ENCODE measurements around the gene CDR2.

GRCh38 chr16:22383827-22384226, 9.4 kb upstream of the CDR2 start:
- no peak for TF ChIP-seq POLR2A (IDR thresholded peaks at IDR 0.05)
- no peak for TF ChIP-seq CTCF (IDR thresholded peaks at IDR 0.05)

Measured in uterus (tissue), 2 donors.